HL-60 (cell line): ENCODE results near the gene CYSRT1.

Experiments
- DNase-seq, 2 experiments: peaks; one replicate each; pipeline ENCODE4 v3.0.0-alpha.2; 2010 to 2020; ENCODE audit warnings: low read depth in 1 of 2, low spot score in 1 of 2
- H3K27ac ChIP-seq: fragments of 250-450 bp; sonication (Bioruptor Pico); replicated peaks from 2 replicates; pipeline ENCODE4 v1.5.1; 2020; ENCODE audit warnings: mild to moderate bottlenecking, moderate library complexity
- H3K27me3 ChIP-seq: fragments of 250-450 bp; sonication (Bioruptor Pico); 2 replicates; pipeline ENCODE4 v1.5.1; 2021; ENCODE audit warnings: mild to moderate bottlenecking, moderate library complexity; ENCODE audit not compliant: insufficient read depth, poor library complexity, severe bottlenecking
- H3K4me3 ChIP-seq: replicated peaks from 2 replicates; pipeline ENCODE4 v1.5.1; 2011; ENCODE audit warnings: mild to moderate bottlenecking, control low read depth, low read length; ENCODE audit not compliant: insufficient read depth
- CTCF ChIP-seq: IDR thresholded peaks from one replicate; pipeline ENCODE4 v1.5.1; 2011; ENCODE audit warnings: low read length, control low read depth, inconsistent platforms; ENCODE audit not compliant: insufficient read depth
- GABPA ChIP-seq: IDR thresholded peaks from 2 replicates; pipeline ENCODE4 v1.6.1; 2012; ENCODE audit warnings: low read depth
- POLR2AphosphoS5 ChIP-seq: IDR thresholded peaks from 2 replicates; pipeline ENCODE4 v1.6.1; 2012; ENCODE audit warnings: low read depth
- REST ChIP-seq: IDR thresholded peaks from 2 replicates; pipeline ENCODE4 v1.6.1; 2012; ENCODE audit warnings: low read depth; ENCODE audit not compliant: insufficient replicate concordance
- SPI1 ChIP-seq: IDR thresholded peaks from 2 replicates; pipeline ENCODE4 v1.6.1; 2012; ENCODE audit warnings: low read depth, mild to moderate bottlenecking, borderline replicate concordance

CYSRT1 gene

GRCh38 chr9:137217276-137218211 lies 7.4 kb upstream of the CYSRT1 start:
- DNase-seq, result no peak
- no peaks in the 10 kb centered on the region for H3K27me3 ChIP-seq
- H3K4me3 ChIP-seq, result no peak overlapping the region
- no peak overlapping the region for H3K27ac ChIP-seq
- TF ChIP-seq REST, result no peak
- TF ChIP-seq GABPA, result no peak
- TF ChIP-seq POLR2AphosphoS5, result no peak
- no peak for TF ChIP-seq SPI1
- TF ChIP-seq CTCF, result no peak

- no peak for DNase-seq
- Histone ChIP-seq H3K4me3 (no peak overlapping the region), H3K27me3 (no peaks in the 10 kb centered on the region), H3K27ac (no peak overlapping the region)
- TF ChIP-seq SPI1, result no peak
- no peak; the same call in 1 of the 2 replicates for TF ChIP-seq POLR2AphosphoS5
- TF ChIP-seq CTCF, result no peak
- no peak for TF ChIP-seq GABPA
- TF ChIP-seq REST, result no peak
Measured at GRCh38 chr9:137218212-137218753, 6.7 kb upstream of the CYSRT1 start.

- no peak overlapping the region for H3K4me3 ChIP-seq
- no peak overlapping the region for H3K27ac ChIP-seq
- no peaks in the 10 kb centered on the region for H3K27me3 ChIP-seq
- no peak for DNase-seq
- no peak for TF ChIP-seq GABPA
- no peak for TF ChIP-seq REST
- TF ChIP-seq CTCF, result no peak
- TF ChIP-seq POLR2AphosphoS5, result no peak
- no peak for TF ChIP-seq SPI1
Measured at GRCh38 chr9:137218754-137219271, 6.2 kb upstream of the CYSRT1 start.
